Mucosa of stomach (tissue), 1 donor: ENCODE measurements around the gene NCK1.

Source experiments
- H3K27me3 ChIP-seq: one replicate; pipeline ENCODE4 v1.7.0; 2013; ENCODE audit warnings: mild to moderate bottlenecking, low read length; ENCODE audit not compliant: control insufficient read depth, insufficient read depth
- H3K36me3 ChIP-seq: one replicate; pipeline ENCODE4 v1.7.0; 2013; ENCODE audit warnings: low read length; ENCODE audit not compliant: control insufficient read depth, insufficient read depth
- H3K4me1 ChIP-seq: one replicate; pipeline ENCODE4 v1.7.0; 2013; ENCODE audit warnings: mild to moderate bottlenecking, low read length; ENCODE audit not compliant: control insufficient read depth, insufficient read depth
- H3K4me3 ChIP-seq: one replicate; pipeline ENCODE4 v1.7.0; 2013; ENCODE audit warnings: low read length
- H3K9ac ChIP-seq: one replicate; pipeline ENCODE4 v1.7.0; 2013; ENCODE audit warnings: mild to moderate bottlenecking, low read length, moderate library complexity
- H3K9me3 ChIP-seq: one replicate; pipeline ENCODE4 v1.7.0; 2013; ENCODE audit warnings: mild to moderate bottlenecking, low read length, moderate library complexity; ENCODE audit not compliant: control insufficient read depth
- donor health status: Pancreatic carcinoma.

NCK1 gene

DNA sequence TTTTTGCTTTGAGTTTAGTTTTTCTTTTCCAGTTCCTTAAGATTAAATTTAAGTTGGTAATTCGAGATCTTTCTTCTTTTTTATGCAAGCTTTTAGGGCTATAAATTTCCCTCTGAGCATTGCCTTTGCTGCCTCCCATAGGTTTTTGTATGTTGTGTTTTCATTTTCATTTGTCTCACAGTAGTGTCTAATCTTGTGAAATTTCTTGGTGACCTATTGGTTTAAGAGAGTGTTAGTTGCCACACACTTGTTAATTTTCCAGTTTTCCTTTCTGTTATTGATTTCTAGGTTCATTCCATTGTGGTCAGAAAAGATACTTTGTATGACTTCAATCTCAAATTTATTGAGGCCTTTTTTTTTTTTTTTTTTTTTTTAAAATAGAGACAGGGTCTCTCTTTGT, 77.5 kb downstream of the NCK1 start:
- no peaks in the 10 kb centered on the region for H3K36me3 ChIP-seq
- H3K4me3 ChIP-seq, result no peak overlapping the region
- H3K9ac ChIP-seq, result no peak overlapping the region
- H3K27me3 ChIP-seq, result no peaks in the 10 kb centered on the region
- no peaks in the 10 kb centered on the region for H3K4me1 ChIP-seq
- H3K9me3 ChIP-seq, result no peaks in the 10 kb centered on the region

GRCh38 chr3:136942803-136943202, 80.8 kb downstream of the NCK1 start:
- H3K4me1 ChIP-seq, result no peaks in the 10 kb centered on the region
- no peak overlapping the region for H3K4me3 ChIP-seq
- no peaks in the 10 kb centered on the region for H3K27me3 ChIP-seq
- no peaks in the 10 kb centered on the region for H3K9me3 ChIP-seq
- no peak overlapping the region for H3K9ac ChIP-seq
- no peaks in the 10 kb centered on the region for H3K36me3 ChIP-seq

- no peaks in the 10 kb centered on the region for H3K27me3 ChIP-seq
- no peak overlapping the region for H3K9ac ChIP-seq
- H3K4me1 ChIP-seq, result no peaks in the 10 kb centered on the region
- H3K4me3 ChIP-seq, result no peak overlapping the region
- H3K9me3 ChIP-seq, result no peaks in the 10 kb centered on the region
- no peaks in the 10 kb centered on the region for H3K36me3 ChIP-seq
These were observed 81.4 kb downstream of the NCK1 start for GRCh38 chr3:136943436-136943835.

GRCh38 chr3:136946978-136947377, 85.0 kb downstream of the NCK1 start:
- H3K4me3 ChIP-seq, result no peak overlapping the region
- H3K4me1 ChIP-seq, result no peaks in the 10 kb centered on the region
- H3K9me3 ChIP-seq, result no peaks in the 10 kb centered on the region
- H3K36me3 ChIP-seq, result no peaks in the 10 kb centered on the region
- H3K9ac ChIP-seq, result no peak overlapping the region
- H3K27me3 ChIP-seq, result no peaks in the 10 kb centered on the region

DNA sequence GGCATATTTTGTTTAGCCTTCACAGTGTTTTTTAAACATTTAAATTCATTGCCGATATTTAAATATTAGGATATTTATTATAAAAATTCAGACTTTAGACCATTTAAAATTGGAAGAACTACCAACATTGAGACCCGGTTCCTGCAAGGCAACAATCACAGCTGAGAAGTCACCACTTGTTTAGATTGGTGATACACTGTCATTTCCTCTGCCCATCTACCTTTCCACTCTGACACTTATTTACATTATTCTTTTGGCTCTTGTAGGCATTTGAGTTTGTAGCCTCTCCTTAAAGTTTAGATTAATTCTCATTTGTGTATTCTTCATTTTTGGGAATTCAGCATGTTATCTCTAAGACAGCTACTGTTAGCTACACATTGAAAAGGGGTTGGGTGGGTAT, 85.5 kb downstream of the NCK1 start:
- Histone ChIP-seq H3K36me3 (no peaks in the 10 kb centered on the region), H3K27me3 (no peaks in the 10 kb centered on the region), H3K4me1 (no peaks in the 10 kb centered on the region), H3K9ac (no peak overlapping the region), H3K4me3 (no peak overlapping the region), H3K9me3 (no peaks in the 10 kb centered on the region)

DNA sequence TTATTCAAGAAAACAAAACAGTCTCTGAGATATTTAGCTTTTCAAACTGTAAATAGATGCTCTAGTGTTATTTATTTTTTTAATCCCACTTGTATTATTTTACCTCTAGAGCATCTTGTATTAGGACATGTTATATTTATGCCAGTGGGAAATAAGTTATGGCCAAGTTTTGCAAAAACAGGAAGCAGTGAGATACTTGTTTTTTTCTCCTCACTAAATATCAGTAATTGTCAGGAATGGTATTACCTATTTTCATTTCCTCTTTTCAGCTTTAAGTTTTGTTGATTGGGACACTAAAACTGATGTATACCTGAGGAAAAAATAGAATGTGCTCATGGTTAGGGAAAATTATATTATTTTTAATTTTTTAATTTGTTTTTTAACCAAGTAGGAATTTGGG, 87.1 kb downstream of the NCK1 start:
- no peaks in the 10 kb centered on the region for H3K27me3 ChIP-seq
- no peak overlapping the region for H3K4me3 ChIP-seq
- no peaks in the 10 kb centered on the region for H3K4me1 ChIP-seq
- H3K9ac ChIP-seq, result no peak overlapping the region
- no peaks in the 10 kb centered on the region for H3K36me3 ChIP-seq
- no peaks in the 10 kb centered on the region for H3K9me3 ChIP-seq

DNA sequence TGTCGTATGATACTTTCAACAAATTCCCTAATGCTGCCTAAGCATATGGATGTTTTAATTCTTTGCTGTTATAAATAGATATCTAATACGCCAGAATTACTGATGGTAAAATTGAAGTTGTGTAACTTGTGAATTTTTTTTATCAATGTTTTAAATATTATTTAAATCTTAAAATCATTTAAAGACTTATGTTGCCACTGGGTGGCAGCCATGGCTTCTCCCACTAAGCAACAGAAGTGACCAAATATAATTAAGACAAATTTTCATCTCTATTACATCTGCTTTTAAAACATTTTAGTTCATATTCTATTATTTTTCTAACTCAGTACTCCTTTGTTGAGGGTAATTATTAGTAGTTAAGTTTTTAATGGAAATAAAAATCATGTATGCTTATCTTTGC, 87.7 kb downstream of the NCK1 start:
- Histone ChIP-seq H3K9ac (no peak overlapping the region), H3K4me1 (no peaks in the 10 kb centered on the region), H3K9me3 (no peaks in the 10 kb centered on the region), H3K36me3 (no peaks in the 10 kb centered on the region), H3K4me3 (no peak overlapping the region), H3K27me3 (no peaks in the 10 kb centered on the region)

DNA sequence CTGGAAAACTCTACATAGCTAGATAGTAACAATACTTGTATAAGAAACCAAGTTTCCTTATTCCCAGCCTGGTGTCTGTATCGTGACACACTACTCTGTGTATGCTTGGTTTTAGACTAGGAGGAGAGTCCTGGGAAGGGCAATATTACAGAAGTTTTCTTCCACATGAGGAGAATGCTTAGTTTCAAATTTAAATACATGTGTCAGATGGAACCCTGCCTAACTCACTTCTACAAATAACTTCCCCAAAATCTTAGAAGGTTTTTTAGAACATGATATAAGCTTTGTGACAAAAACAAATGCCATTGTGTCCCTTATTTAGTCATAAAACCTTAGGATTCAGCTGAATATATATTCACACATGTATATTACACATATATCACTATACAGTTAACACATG, 88.6 kb downstream of the NCK1 start:
- Histone ChIP-seq H3K4me3 (no peak overlapping the region), H3K36me3 (no peaks in the 10 kb centered on the region), H3K4me1 (peaks cover 9% of the 10 kb centered on the region), H3K27me3 (no peaks in the 10 kb centered on the region), H3K9me3 (no peaks in the 10 kb centered on the region), H3K9ac (no peak overlapping the region)

GRCh38 chr3:136952292-136952691, 90.3 kb downstream of the NCK1 start:
- Histone ChIP-seq H3K9ac (no peak overlapping the region), H3K27me3 (no peaks in the 10 kb centered on the region), H3K4me3 (no peak overlapping the region), H3K36me3 (no peaks in the 10 kb centered on the region), H3K9me3 (no peaks in the 10 kb centered on the region), H3K4me1 (peaks cover 20% of the 10 kb centered on the region)

GRCh38 chr3:136954251-136954650, 92.2 kb downstream of the NCK1 start:
- no peak overlapping the region for H3K4me3 ChIP-seq
- H3K4me1 ChIP-seq, result peaks cover 20% of the 10 kb centered on the region
- no peaks in the 10 kb centered on the region for H3K27me3 ChIP-seq
- H3K9ac ChIP-seq, result no peak overlapping the region
- no peaks in the 10 kb centered on the region for H3K36me3 ChIP-seq
- H3K9me3 ChIP-seq, result no peaks in the 10 kb centered on the region

- Histone ChIP-seq H3K9me3 (no peaks in the 10 kb centered on the region), H3K27me3 (no peaks in the 10 kb centered on the region), H3K9ac (no peak overlapping the region), H3K36me3 (no peaks in the 10 kb centered on the region), H3K4me1 (peaks cover 20% of the 10 kb centered on the region), H3K4me3 (no peak overlapping the region)
These were observed 93.2 kb downstream of the NCK1 start for GRCh38 chr3:136954980-136955780.

DNA sequence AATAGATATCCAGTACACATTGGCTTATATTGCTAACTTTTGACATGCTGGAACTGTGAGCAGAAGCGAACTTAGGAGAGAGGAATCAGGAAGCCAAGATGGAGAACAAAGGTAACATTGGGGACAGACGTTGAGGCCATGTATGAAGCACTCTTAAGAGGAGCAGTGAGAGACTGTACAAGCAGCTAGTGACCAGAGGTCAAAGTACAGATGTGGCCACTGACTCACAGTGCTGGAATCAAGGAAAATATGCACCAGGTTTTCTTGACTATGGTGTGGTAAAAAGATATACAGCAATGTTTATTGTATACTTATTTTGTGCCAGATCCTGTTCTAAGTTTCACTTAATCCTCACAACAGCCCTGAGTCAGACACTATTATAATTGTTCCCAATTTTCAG, 93.8 kb downstream of the NCK1 start:
- no peak overlapping the region for H3K4me3 ChIP-seq
- H3K9me3 ChIP-seq, result no peaks in the 10 kb centered on the region
- peaks cover 20% of the 10 kb centered on the region for H3K4me1 ChIP-seq
- H3K27me3 ChIP-seq, result no peaks in the 10 kb centered on the region
- H3K9ac ChIP-seq, result no peak overlapping the region
- H3K36me3 ChIP-seq, result no peaks in the 10 kb centered on the region

DNA sequence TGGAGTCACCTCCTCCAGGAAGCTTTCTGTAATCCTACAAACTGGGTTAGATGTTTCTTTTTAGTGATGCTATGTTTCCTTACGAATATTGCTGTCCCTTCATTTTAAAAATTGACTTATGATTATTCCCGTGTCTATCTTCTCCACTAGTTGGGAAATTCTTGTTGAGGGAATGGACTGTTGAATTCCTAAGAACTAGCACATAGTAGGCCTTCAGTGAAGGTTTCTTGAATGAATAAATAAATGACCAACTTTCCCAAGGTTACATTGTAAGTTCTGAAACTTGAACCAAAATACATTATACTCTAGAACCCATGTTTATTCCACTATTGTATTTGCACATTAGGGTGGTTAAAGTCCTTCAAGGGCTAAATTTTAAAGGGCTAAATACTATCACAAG, 95.0 kb downstream of the NCK1 start:
- Histone ChIP-seq H3K9ac (no peak overlapping the region), H3K9me3 (no peaks in the 10 kb centered on the region), H3K36me3 (no peaks in the 10 kb centered on the region), H3K4me1 (peaks cover 20% of the 10 kb centered on the region), H3K27me3 (no peaks in the 10 kb centered on the region), H3K4me3 (no peak overlapping the region)
